GM18951 (cell line): ENCODE results near the gene SRSF3.
"Not testable (repeated sequence)": the region's sequence is repeated elsewhere in the genome, so short reads cannot be mapped to it uniquely, and the experiment has no call there.

Source experiments
- POLR2A ChIP-seq: IDR thresholded peaks from 4 replicates; pipeline ENCODE4 v1.6.1; 2011; ENCODE audit warnings: mild to moderate bottlenecking; ENCODE audit not compliant: insufficient read length, insufficient read depth; ENCODE audit errors: extremely low read depth
- in situ Hi-C: fragments of 300-500 bp; cut with MboI; formaldehyde crosslinking; loops from one replicate; pipeline ENCODE4 v1.12.0; 2022; ENCODE audit warnings: low sequenced_read_pairs, mixed read lengths, inconsistent platforms; ENCODE audit not compliant: unreplicated experiment

SRSF3 gene

DNA sequence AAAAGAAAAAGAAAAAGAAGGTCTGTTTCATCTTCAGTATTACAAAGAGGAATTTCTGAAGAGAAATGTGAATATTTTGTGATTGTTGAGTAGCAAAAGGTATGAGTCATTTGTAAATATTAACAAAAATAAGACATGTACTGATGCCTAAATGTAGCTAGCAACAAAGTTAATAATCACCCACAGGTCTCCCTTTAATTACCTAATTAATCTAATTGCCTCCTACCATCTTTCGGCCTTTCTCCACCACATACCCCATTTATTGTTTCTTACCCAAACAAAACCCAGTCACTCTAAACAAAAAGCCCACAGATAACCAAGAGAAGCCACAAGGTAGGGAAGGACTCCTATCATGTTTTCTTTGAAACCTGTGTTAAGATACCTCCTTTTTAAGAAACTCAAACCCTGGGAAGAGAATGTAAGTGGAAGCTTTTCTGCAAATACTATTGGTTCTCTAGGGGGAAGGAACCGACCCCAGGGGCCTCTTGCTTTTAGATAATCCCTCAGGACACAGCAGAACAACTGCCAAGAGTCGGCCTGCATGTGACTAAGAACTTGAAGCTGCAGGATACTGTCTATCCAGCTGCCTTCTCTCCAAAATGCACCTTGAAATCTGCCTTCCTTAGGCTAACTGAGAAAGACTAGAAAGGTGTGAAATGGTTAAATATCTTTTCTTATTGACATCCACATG is 30.8 kb upstream of the SRSF3 start:
- in situ Hi-C loops: no loop called here
- no peak for TF ChIP-seq POLR2A

DNA sequence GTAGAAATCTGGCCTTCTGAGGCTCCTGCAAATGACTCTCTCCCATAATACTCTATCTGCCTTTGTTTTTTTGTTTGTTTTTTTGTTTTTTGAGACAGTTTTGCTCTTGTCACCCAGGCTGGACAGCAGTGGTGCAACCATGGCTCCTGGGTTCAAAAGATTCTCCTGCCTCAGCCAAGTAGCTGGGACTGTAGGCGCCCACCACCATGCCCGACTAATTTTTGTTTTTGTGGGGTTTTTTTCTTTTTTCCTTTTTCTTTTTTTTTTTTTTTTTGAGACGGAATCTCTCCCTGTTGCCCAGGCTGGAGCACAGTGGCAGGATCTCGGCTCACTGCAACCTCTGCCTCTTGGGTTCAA is 30.3 kb upstream of the SRSF3 start:
- in situ Hi-C loops: no loop called here

DNA sequence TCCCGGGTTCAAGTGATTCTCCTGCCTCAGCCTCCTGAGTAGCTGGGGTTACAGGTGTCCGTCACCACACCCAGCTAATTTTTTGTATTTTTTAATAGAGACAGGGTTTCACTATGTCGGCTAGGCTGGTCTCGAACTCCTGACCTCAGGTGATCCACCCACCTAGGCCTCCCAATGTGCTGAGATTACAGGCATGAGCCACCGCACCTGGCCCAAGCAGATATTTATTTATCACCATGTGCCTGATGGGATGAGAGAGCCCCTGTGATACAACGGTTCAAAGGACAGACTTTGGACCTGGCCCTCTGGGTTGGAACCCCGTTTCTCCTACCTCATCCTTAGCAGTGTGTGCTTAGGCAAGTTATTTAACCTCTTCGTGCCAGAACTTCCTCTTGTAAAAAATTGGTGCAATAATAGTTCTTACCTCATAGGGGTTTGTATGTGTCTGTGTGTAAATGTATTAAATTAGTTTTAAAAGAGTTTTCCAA is 27.7 kb upstream of the SRSF3 start:
- no peak for TF ChIP-seq POLR2A
- in situ Hi-C loops: no loop called here

More for the DNA sequence above, 30.3 kb upstream of the SRSF3 start:
- no peak for TF ChIP-seq POLR2A

DNA sequence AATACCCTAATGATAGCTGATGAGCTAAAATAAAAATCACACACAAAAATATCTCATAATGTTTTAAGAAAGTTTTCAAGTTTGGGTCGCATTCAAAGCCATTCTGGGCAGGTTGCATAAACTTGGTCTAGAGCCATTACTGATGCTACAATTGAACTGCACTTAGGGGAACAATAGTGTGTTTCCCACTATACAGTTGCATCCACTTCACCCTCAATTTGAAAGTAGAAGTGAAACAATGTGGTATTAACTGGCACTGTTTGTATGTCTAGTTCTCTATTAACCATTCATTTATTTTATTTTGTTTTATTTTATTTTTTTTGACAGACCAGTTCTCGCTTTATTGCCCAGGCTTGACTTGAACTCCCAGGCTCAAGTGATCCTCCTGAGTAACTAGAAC is 23.9 kb upstream of the SRSF3 start:
- TF ChIP-seq POLR2A: no peak
- in situ Hi-C loops: no loop called here

DNA sequence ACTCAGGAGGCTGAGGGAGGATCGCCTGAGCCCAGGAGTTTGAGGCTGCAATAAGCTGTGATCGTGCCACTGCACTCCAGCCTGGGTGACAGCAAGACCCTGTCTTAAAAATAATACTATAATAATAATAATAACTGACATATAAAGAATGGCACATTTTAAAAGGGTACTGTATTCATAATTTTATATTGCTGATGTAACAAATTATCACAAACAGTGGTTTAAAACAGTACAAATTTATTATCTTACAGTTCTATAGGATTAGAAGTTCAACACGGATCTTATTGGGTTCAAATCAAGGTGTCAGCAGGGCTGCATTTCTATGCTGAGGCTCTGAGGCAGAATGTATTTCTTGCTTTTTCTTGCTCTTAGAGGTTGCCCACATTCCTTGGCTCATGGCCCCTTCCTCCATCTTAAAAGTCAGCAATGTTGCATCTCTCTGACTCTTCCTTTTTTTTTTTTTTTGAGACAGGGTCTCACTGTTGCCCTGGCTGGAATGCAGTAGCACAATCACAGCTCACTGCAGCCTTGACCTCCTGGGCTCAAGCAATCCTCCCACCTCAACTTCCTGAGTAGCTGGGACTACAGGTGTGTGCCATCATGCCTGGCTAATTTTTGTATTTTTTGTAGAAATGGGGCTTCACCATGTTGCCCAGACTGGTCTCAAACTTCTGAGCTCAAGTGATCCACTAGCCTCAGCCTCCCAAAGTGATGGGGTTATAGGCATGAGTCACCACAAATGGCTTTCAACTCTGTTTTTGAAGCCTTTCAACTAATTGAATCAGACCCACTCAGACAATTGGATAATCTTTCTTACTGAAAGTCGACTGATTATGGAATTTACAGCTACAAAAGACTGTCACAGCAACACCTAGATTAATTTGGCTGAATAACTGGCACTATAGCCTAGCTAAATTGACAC is 22.8 kb upstream of the SRSF3 start:
- no peak for TF ChIP-seq POLR2A
- in situ Hi-C loops: no loop called here

DNA sequence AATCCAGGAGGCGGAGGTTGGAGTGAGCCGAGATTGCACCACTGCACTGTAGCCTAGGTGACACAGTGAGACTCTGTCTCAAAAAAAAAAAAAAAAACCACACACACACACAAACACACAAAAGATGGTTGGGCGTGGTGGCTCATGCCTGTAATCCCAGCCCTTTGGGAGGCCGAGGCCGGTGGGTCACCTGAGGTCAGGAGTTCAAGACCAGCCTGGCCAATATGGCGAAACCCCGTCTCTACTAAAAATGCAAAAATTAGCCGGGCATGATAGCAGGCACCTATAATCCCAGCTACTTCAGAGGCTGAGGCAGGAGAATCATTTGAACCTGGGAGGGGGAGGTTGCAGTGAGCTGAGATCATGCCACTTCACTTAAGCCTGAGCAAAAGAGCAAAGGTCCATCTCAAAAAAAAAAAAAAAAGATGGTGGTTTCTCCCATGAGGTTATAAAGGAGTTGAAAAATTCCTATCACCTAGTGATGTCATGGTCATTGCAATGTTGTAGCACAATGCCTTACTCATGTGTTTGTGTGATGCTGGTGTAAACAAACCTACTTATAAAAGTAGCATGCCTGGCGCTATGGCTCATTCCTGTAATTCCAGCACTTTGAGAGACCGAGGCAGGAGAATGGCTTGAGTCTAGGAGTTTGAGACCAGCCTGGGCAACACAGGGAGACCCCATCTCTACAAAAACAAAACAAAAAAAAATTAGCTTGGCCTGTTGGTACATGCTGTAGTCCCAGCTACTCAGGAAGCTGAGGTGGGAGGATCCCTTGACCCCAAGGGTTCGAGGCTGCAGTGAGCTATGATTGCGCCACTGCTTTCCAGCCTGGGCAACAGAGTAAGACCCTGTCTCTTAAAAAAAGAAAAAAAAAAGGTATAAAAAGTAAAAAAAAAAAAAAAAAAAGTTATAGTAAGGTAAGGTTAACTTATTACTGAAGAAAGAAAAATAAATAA is 21.5 kb upstream of the SRSF3 start:
- in situ Hi-C loops: not testable (repeated sequence)

DNA sequence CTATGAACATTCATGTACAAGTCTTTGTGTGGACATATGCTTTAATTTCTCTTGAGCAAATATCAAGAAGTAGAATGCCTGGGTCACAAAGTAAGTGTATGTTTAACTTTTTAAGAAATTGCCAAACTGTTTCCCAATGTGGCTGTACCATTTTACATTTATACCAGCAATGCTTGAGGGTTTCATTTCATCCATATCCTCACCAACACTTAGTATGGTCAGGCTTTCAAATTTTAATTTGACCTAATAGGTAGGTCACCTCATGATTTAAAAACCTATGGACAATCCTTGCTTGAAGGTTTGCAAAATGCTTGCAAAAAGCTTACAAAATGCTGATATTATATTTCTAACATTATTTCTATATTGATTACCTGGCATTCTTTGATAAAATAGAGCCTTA is 19.5 kb upstream of the SRSF3 start:
- in situ Hi-C loops: no loop called here
- TF ChIP-seq POLR2A: no peak

DNA sequence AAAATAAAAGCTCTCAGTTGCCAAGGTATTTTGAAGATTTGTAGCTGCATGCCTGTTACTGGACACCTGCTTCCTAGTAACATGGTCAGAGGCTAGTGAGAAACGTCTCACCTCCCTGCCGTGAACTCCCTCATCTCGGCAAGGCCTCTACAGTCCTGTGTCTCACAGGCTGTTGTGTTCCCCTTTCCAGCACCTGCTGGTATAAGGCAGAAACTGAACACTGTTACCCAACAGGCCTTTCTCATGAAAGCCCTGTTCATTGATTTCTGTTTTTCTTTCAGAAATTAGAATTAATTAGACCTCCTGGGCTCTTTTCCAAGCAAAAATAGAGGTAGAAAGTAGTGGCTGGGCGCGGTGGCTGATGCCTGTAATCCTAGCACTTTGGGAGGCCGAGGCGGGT is 17.6 kb upstream of the SRSF3 start:
- in situ Hi-C loops: no loop called here
- no peak for TF ChIP-seq POLR2A

DNA sequence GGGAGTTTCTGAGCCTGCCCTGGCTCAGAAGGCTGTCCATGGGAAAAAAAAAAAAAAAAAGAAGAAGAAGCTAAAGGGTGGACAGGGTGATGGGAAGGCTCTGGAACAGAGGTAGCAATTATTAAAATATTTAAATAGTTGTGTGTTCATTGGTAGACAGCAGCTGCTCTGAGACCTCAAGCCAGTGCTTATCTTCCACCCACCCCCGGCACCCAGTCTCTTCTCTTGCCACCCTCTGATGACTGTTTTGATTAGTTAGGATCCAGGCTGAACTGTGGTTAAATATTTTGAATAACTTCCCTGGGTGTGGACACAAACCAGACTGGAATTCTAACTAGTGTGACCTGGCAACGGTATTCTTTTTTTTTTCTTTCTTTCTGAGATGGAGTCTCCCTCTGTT is 16.9 kb upstream of the SRSF3 start:
- no peak for TF ChIP-seq POLR2A
- in situ Hi-C loops: no loop called here

DNA sequence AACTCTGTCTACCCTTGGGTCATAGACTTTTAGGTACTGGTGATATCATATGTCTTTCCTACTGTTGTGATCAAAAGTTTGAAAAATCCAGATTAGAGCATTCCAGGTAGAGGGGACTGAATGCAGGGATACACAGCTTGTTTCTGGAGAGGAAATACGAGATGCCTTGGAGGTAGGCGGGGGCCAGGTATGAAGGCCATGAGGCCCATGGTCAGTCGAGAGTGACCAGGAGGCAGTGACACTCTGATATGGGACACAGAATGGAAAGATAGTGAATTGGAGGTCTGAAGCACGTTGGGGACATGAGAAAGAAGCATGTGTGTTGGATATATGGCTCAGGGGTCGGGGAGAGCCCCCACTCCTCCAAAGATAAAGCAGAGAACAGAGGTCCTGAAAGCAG is 16.1 kb upstream of the SRSF3 start:
- in situ Hi-C loops: no loop called here
- no peak for TF ChIP-seq POLR2A

DNA sequence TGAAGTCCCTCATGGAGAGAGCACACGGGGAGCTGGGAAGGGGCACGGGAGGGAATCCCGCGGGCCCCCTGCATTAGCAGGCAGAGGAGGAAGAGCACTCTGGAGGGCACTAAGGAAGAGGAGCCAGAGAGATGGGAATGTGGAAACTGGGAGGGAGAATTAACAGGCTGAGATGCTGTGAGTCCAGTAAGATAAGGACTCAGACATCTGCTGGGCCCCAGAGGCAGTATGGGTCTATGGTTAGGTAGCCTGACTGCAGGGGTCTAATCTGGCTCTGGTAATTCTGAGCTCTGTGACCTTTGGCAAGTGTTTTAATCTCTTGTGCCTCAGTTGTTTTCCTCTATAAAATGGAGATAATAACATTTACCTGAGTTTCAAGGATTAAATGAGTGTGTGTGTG is 15.7 kb upstream of the SRSF3 start:
- in situ Hi-C loops: no loop called here
- no peak for TF ChIP-seq POLR2A

DNA sequence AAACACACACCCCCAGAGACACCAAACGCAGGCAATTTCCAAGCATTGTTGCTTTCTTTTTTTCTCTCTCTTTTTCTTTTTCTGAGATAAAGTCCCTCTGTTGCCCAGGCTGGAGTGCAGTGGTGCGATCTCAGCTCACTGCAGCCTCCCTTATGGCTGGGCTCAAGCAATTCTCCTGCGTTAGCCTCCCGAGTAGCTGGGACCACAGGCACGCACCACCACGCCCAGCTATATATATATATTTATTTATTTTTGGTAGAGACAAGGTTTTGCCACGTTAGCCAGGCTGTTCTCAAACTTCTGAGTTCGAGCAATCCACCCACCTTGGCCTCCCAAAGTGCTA is 14.0 kb upstream of the SRSF3 start:
- TF ChIP-seq POLR2A: no peak
- in situ Hi-C loops: no loop called here

DNA sequence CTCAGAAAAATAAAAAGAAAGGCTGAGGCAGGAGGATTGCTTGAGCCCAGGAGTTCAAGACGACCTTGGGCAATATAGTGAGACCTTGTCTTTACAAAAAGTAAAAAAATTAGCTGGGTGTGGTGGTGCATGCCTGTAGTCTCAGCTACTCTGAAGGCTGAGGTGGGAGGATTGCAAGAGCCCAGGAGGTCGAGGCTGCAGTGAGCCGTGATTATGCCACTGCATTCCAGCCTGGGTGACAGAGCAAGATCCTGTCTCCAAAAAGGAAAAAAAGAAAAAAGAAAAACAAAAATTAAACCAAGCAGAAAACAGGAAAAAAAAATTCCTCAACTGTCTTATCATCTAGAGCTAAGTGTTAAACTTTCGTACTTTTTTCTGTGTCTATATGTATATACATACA is 12.4 kb upstream of the SRSF3 start:
- TF ChIP-seq POLR2A: no peak
- in situ Hi-C loops: no loop called here
